WTC11 (cell line): Measurements from ENCODE around the gene FANCI. TPM values are rescaled to one million over a fixed set of nuclear protein-coding genes. Genes with fewer than 3 reads are reported as not detected.

Source experiments
- ATAC-seq: fragments of 200-7000 bp; cut with Tn5 transposase; 2 replicates; pipeline ENCODE4 v1.10.0; 2021; ENCODE audit warnings: mild to moderate bottlenecking, moderate library complexity
- CTCF ChIA-PET: fragments of 300-600 bp; sonication (Branson Sonifier 250); formaldehyde crosslinking; loops from one replicate; lab custom pipeline; 2021; ENCODE audit warnings: antibody characterized with exemption; lab: Charles Lee
- POLR2A ChIA-PET: fragments of 350-600 bp; sonication (Branson Sonifier 250); formaldehyde crosslinking; loops from one replicate; lab custom pipeline; 2021; ENCODE audit warnings: antibody characterized with exemption; lab: Charles Lee
- DNase-seq: peaks from one replicate; pipeline ENCODE4 v3.0.0; 2021; ENCODE audit warnings: low spot score
- H3K27ac Mint-ChIP-seq: 2 replicates; pipeline ENCODE4 v1.8.0; 2021; ENCODE audit warnings: mixed read lengths
- H3K27me3 Mint-ChIP-seq: 2 replicates; pipeline ENCODE4 v1.8.0; 2021; ENCODE audit warnings: low read depth, mild to moderate bottlenecking, moderate library complexity, mixed read lengths
- H3K36me3 Mint-ChIP-seq: 2 replicates; pipeline ENCODE4 v1.8.0; 2021; ENCODE audit warnings: mixed read lengths
- H3K4me1 Mint-ChIP-seq: 2 replicates; pipeline ENCODE4 v1.8.0; 2022; ENCODE audit warnings: mixed read lengths
- H3K4me3 Mint-ChIP-seq: 2 replicates; pipeline ENCODE4 v1.8.0; 2021; ENCODE audit warnings: mild to moderate bottlenecking, moderate library complexity, mixed read lengths
- H3K9me3 Mint-ChIP-seq: 2 replicates; pipeline ENCODE4 v1.8.0; 2021; ENCODE audit warnings: mixed read lengths
- ATF1 ChIP-seq: sonication (generic); formaldehyde crosslinking; IDR thresholded peaks from 2 replicates; pipeline ENCODE4 v1.8.1; 2023; ENCODE audit warnings: mild to moderate bottlenecking, moderate library complexity, missing genetic modification reagents
- CREM ChIP-seq: sonication (generic); formaldehyde crosslinking; IDR thresholded peaks from 2 replicates; pipeline ENCODE4 v1.8.1; 2022; ENCODE audit warnings: mild to moderate bottlenecking, missing genetic modification reagents, moderate library complexity
- EMX1 ChIP-seq: fragments of 250-450 bp; sonication (Bioruptor Pico); IDR thresholded peaks from 2 replicates; pipeline ENCODE4 v1.8.0; 2021; ENCODE audit warnings: mild to moderate bottlenecking
- FOXJ3 ChIP-seq: sonication (generic); formaldehyde crosslinking; IDR thresholded peaks from 2 replicates; pipeline ENCODE4 v1.9.0; 2021; ENCODE audit warnings: missing genetic modification reagents, mild to moderate bottlenecking, borderline replicate concordance
- FOXK1 ChIP-seq: sonication (generic); formaldehyde crosslinking; IDR thresholded peaks from 2 replicates; pipeline ENCODE4 v1.8.0; 2022; ENCODE audit warnings: mild to moderate bottlenecking, moderate library complexity, missing genetic modification reagents
- GRHL2 ChIP-seq: fragments of 250-450 bp; sonication (Bioruptor Pico); IDR thresholded peaks from 2 replicates; pipeline ENCODE4 v1.8.0; 2022; ENCODE audit warnings: mild to moderate bottlenecking, moderate library complexity; ENCODE audit not compliant: insufficient replicate concordance, severe bottlenecking
- HMGA2 ChIP-seq: fragments of 250-450 bp; sonication (Bioruptor Pico); IDR thresholded peaks from 2 replicates; pipeline ENCODE4 v1.4.0; 2021; ENCODE audit warnings: mild to moderate bottlenecking, moderate library complexity
- IRF2 ChIP-seq: sonication (generic); formaldehyde crosslinking; IDR thresholded peaks from 2 replicates; pipeline ENCODE4 v1.8.0; 2022; ENCODE audit warnings: low read depth, missing genetic modification reagents, borderline replicate concordance
- KAT7 ChIP-seq: sonication (generic); formaldehyde crosslinking; IDR thresholded peaks from 2 replicates; pipeline ENCODE4 v1.8.1; 2023; ENCODE audit warnings: missing genetic modification reagents, mild to moderate bottlenecking, borderline replicate concordance
- NFE2L1 ChIP-seq: sonication (generic); formaldehyde crosslinking; IDR thresholded peaks from 2 replicates; pipeline ENCODE4 v1.8.1; 2023; ENCODE audit warnings: missing genetic modification reagents
- NR1H2 ChIP-seq: sonication (generic); formaldehyde crosslinking; IDR thresholded peaks from 2 replicates; pipeline ENCODE4 v1.9.0; 2021; ENCODE audit warnings: mild to moderate bottlenecking, moderate library complexity, missing genetic modification reagents
- NR3C1 ChIP-seq: sonication (generic); formaldehyde crosslinking; conservative IDR thresholded peaks from 2 replicates; pipeline ENCODE4 v1.8.1; 2023; ENCODE audit warnings: low read depth, mild to moderate bottlenecking, missing genetic modification reagents
- TEAD1 ChIP-seq: sonication (generic); formaldehyde crosslinking; IDR thresholded peaks from 2 replicates; pipeline ENCODE4 v1.8.0; 2022; ENCODE audit warnings: mild to moderate bottlenecking, missing genetic modification reagents
- ZNF121 ChIP-seq: sonication (generic); formaldehyde crosslinking; IDR thresholded peaks from 2 replicates; pipeline ENCODE4 v1.8.0; 2023; ENCODE audit warnings: missing genetic modification reagents
- ZNF232 ChIP-seq: sonication (generic); formaldehyde crosslinking; IDR thresholded peaks from 2 replicates; pipeline ENCODE4 v1.8.0; 2022; ENCODE audit warnings: mild to moderate bottlenecking, missing genetic modification reagents
- total RNA-seq: library from RNA; stranded (reverse); gene quantifications from 3 replicates; pipeline ENCODE4 v1.2.3, GENCODE V29; 2021
- TF ChIP-seq, protein P1 (sequence below): sonication (generic); formaldehyde crosslinking; IDR thresholded peaks from 2 replicates; pipeline ENCODE4 v1.8.1; 2023; ENCODE audit warnings: mild to moderate bottlenecking, missing genetic modification reagents, moderate library complexity
- TF ChIP-seq, protein P2 (sequence below): sonication (generic); formaldehyde crosslinking; IDR thresholded peaks from 2 replicates; pipeline ENCODE4 v1.8.1; 2023; ENCODE audit warnings: mild to moderate bottlenecking, missing genetic modification reagents
- TF ChIP-seq, protein P3 (sequence below): sonication (generic); formaldehyde crosslinking; IDR thresholded peaks from 2 replicates; pipeline ENCODE4 v1.8.1; 2022; ENCODE audit warnings: missing genetic modification reagents, borderline replicate concordance
- TF ChIP-seq, protein P4 (sequence below): fragments of 250-450 bp; sonication (Bioruptor Pico); IDR thresholded peaks from 2 replicates; pipeline ENCODE4 v1.9.0; 2021; ENCODE audit warnings: mild to moderate bottlenecking
- TF ChIP-seq, protein P5 (sequence below): sonication (generic); formaldehyde crosslinking; IDR thresholded peaks from 2 replicates; pipeline ENCODE4 v1.8.0; 2022; ENCODE audit warnings: mild to moderate bottlenecking, missing genetic modification reagents
- TF ChIP-seq, protein P6 (sequence below): sonication (generic); formaldehyde crosslinking; IDR thresholded peaks from 2 replicates; pipeline ENCODE4 v1.8.1; 2023; ENCODE audit warnings: mild to moderate bottlenecking, missing genetic modification reagents

Gene FANCI
- total RNA-seq, 1 experiment from 2014 or later = 108 TPM

DNA sequence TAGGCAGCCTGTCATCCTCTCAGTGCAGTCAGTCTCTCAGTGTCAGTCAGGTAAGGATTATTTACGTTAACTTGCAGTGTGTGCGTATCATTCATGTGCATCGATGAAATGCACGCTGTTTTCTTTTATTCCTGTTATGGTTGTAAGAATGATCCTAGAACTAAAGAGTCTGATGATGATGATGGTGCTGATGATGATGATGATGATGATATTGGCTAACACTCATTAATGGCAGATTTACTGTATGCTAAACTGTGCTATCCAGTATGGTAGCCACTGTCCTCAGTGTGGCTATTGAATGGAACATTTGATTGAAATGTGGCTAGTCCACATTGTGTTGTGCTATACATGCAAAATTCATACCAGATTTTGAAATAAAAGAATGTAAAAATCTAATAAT, 39.4 kb downstream of the FANCI start:
- H3K27me3 Mint-ChIP-seq = no peaks in the 10 kb centered on the region
- ChIA-PET POLR2A (no interaction called here), CTCF (interaction anchor here (1.2 kb wide), 1 partner anchor 77 kb away, joined by 4 read pairs; no protein-coding TSS in a partner anchor)
- TF ChIP-seq, protein P1, sequence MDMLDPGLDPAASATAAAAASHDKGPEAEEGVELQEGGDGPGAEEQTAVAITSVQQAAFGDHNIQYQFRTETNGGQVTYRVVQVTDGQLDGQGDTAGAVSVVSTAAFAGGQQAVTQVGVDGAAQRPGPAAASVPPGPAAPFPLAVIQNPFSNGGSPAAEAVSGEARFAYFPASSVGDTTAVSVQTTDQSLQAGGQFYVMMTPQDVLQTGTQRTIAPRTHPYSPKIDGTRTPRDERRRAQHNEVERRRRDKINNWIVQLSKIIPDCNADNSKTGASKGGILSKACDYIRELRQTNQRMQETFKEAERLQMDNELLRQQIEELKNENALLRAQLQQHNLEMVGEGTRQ = no peak
- TF ChIP-seq ATF1 (CRISPR knock-in tag) (no peak), GRHL2 (CRISPR knock-in tag) (no peak), EMX1 (no peak), ZNF121 (CRISPR knock-in tag) (no peak), CREM (CRISPR knock-in tag) (no peak), TEAD1 (CRISPR knock-in tag) (no peak), NR3C1 (CRISPR knock-in tag) (no peak), NFE2L1 (CRISPR knock-in tag) (no peak)
- TF ChIP-seq, protein P2, sequence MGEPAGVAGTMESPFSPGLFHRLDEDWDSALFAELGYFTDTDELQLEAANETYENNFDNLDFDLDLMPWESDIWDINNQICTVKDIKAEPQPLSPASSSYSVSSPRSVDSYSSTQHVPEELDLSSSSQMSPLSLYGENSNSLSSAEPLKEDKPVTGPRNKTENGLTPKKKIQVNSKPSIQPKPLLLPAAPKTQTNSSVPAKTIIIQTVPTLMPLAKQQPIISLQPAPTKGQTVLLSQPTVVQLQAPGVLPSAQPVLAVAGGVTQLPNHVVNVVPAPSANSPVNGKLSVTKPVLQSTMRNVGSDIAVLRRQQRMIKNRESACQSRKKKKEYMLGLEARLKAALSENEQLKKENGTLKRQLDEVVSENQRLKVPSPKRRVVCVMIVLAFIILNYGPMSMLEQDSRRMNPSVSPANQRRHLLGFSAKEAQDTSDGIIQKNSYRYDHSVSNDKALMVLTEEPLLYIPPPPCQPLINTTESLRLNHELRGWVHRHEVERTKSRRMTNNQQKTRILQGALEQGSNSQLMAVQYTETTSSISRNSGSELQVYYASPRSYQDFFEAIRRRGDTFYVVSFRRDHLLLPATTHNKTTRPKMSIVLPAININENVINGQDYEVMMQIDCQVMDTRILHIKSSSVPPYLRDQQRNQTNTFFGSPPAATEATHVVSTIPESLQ (CRISPR knock-in tag) = no peak
- TF ChIP-seq, protein P3, sequence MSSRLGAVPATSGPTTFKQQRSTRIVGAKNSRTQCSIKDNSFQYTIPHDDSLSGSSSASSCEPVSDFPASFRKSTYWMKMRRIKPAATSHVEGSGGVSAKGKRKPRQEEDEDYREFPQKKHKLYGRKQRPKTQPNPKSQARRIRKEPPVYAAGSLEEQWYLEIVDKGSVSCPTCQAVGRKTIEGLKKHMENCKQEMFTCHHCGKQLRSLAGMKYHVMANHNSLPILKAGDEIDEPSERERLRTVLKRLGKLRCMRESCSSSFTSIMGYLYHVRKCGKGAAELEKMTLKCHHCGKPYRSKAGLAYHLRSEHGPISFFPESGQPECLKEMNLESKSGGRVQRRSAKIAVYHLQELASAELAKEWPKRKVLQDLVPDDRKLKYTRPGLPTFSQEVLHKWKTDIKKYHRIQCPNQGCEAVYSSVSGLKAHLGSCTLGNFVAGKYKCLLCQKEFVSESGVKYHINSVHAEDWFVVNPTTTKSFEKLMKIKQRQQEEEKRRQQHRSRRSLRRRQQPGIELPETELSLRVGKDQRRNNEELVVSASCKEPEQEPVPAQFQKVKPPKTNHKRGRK (CRISPR knock-in tag) = no peak
- no peaks in the 10 kb centered on the region for H3K4me1 Mint-ChIP-seq
- DNase-seq (no peak), ATAC-seq (no peak)
- peaks cover 8% of the 10 kb centered on the region for H3K9me3 Mint-ChIP-seq
- no peak overlapping the region for H3K27ac Mint-ChIP-seq
- peaks cover 68% of the 10 kb centered on the region for H3K36me3 Mint-ChIP-seq
- H3K4me3 Mint-ChIP-seq = no peak overlapping the region

DNA sequence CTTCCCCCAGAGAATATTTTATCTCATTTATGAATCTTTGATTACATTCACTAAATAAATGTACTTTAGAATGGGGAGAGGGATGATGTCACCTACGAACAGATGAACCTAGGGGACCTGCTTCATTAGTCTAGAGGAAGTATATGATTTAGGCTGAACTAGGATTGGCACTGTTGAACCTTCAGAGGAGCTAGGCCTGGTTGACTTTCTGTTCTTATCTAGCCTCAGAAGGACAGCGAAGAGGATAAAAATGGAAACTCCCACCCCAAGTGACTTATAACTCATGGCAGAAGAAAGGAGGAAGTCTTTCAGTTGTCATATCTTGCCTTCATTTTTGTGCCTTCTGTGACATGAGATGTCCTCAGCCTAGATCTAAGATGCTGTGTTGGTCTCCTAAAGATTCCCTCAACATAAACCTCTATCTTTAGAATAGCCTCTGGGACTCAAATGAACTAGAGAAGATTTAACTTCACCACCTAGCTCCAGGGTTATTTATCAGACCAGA, 48.2 kb downstream of the FANCI start:
- DNase-seq (no peak), ATAC-seq (no peak)
- Mint-ChIP-seq H3K27me3 (no peaks in the 10 kb centered on the region), H3K9me3 (no peaks in the 10 kb centered on the region; the same call in 1 of the 2 replicates), H3K4me1 (no peaks in the 10 kb centered on the region), H3K4me3 (no peak overlapping the region), H3K27ac (no peak overlapping the region), H3K36me3 (peaks cover 66% of the 10 kb centered on the region)
- ChIA-PET CTCF (interaction anchor here (3.1 kb wide), 1 partner anchor 85 kb away, joined by 11 read pairs; no protein-coding TSS in a partner anchor), POLR2A (no interaction called here)
- TF ChIP-seq EMX1 (no peak), HMGA2 (CRISPR knock-in tag) (no peak), FOXK1 (no peak), NR1H2 (CRISPR knock-in tag) (no peak), TEAD1 (CRISPR knock-in tag) (no peak), IRF2 (CRISPR knock-in tag) (no peak), ZNF232 (CRISPR knock-in tag) (no peak), FOXJ3 (no peak), KAT7 (no peak)
- TF ChIP-seq, protein P4, sequence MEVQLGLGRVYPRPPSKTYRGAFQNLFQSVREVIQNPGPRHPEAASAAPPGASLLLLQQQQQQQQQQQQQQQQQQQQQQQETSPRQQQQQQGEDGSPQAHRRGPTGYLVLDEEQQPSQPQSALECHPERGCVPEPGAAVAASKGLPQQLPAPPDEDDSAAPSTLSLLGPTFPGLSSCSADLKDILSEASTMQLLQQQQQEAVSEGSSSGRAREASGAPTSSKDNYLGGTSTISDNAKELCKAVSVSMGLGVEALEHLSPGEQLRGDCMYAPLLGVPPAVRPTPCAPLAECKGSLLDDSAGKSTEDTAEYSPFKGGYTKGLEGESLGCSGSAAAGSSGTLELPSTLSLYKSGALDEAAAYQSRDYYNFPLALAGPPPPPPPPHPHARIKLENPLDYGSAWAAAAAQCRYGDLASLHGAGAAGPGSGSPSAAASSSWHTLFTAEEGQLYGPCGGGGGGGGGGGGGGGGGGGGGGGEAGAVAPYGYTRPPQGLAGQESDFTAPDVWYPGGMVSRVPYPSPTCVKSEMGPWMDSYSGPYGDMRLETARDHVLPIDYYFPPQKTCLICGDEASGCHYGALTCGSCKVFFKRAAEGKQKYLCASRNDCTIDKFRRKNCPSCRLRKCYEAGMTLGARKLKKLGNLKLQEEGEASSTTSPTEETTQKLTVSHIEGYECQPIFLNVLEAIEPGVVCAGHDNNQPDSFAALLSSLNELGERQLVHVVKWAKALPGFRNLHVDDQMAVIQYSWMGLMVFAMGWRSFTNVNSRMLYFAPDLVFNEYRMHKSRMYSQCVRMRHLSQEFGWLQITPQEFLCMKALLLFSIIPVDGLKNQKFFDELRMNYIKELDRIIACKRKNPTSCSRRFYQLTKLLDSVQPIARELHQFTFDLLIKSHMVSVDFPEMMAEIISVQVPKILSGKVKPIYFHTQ (CRISPR knock-in tag) = no peak
- TF ChIP-seq, protein P5, sequence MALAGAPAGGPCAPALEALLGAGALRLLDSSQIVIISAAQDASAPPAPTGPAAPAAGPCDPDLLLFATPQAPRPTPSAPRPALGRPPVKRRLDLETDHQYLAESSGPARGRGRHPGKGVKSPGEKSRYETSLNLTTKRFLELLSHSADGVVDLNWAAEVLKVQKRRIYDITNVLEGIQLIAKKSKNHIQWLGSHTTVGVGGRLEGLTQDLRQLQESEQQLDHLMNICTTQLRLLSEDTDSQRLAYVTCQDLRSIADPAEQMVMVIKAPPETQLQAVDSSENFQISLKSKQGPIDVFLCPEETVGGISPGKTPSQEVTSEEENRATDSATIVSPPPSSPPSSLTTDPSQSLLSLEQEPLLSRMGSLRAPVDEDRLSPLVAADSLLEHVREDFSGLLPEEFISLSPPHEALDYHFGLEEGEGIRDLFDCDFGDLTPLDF = no peak
- TF ChIP-seq, protein P1 = no peak
- TF ChIP-seq, protein P6, sequence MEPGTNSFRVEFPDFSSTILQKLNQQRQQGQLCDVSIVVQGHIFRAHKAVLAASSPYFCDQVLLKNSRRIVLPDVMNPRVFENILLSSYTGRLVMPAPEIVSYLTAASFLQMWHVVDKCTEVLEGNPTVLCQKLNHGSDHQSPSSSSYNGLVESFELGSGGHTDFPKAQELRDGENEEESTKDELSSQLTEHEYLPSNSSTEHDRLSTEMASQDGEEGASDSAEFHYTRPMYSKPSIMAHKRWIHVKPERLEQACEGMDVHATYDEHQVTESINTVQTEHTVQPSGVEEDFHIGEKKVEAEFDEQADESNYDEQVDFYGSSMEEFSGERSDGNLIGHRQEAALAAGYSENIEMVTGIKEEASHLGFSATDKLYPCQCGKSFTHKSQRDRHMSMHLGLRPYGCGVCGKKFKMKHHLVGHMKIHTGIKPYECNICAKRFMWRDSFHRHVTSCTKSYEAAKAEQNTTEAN = no peak
- TF ChIP-seq, protein P3 (CRISPR knock-in tag) = no peak
